ENCODE results near the gene AMER1.
"Not testable (repeated sequence)": the region's sequence is repeated elsewhere in the genome, so short reads cannot be mapped to it uniquely, and the experiment has no call there.

The AMER1 gene

DNA sequence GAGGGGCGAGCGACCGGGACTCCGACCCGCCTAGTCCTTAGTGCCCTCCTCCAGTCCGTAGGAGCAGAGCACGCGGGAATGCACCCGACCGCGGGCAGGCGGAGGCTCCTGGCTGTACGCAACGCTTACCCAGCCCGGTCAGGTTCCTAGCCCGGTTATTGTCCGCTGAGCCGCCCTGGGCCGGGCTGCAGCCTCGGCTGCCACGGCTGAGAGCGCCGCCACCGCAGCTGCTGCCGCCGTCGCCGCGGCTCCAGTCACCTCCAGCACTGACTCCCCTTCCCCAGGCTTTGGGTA lies at the start of gene AMER1:
Gene AMER1, minus strand, starts transcription at position 268 of the 294 bp plus-strand sequence. CDS start 12,422 bp downstream, outside the sequence.
- no peak for DNase-seq (ENCODE audit: low spot score in 2 of 2)

DNA sequence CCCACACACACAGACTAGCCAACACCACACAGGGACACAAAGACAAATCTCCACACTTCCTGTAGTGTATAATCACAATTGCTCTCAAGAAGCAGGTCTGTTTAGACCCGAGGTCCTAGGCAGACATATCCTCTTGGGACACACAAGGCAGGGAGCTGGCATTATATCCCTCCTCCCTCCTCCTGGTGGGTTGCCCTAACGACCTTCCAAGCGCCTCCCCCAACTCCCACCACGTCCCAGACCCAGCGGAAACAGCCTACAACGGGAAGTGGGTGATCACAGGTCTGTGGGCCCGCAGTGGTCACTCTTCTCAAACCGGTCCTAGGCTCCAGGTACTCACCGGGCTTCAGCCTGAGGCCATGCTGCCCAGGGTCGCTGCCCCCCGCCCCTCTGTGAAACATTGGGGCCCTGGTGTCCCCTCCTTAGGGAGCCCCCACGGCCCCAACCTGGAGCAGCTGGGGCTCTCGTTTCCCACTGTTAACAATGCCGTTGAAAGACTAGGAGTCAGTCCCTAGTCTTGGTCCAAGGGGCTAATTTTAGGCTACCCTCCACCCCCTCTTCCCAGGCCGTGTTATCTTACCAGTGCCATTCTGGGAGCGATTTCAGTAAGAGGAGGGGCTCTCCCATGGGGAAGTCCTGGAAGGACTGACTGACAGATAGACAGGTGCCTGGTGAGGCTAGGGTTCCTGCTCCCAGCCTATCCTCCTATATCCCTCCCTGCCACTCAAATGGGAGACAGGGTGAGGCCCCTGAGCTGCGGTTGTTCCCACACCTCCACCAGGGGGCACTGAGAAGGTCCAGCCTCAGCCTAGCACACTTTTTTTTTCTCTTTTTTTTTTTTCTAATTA lies 24.8 kb upstream of the AMER1 start, which contains the start of gene ASB12:
Gene ASB12, minus strand, starts transcription at position 485 of the 848 bp plus-strand sequence. CDS start 4,957 bp downstream, outside the sequence.
- Histone ChIP-seq H3K9me3 (no peaks in the 10 kb centered on the region), H3K27me3 (ENCODE audit: low read depth) (no peaks in the 10 kb centered on the region), H3K4me1 (no peaks in the 10 kb centered on the region), H3K4me3 (no peak within 1 kb of the TSS), H3K36me3 (replicated peaks) (no peaks in the 10 kb centered on the region)
- in situ Hi-C loops (cut with MboI; ENCODE audit: low sequenced_read_pairs), result no loop called here
- no peak for DNase-seq (ENCODE audit: low spot score in 2 of 2)

More for the DNA sequence above, at the start of gene AMER1:
- no peaks in the 10 kb centered on the region for H3K27me3 ChIP-seq (ENCODE audit: low read depth)
- peaks cover 14% of the 10 kb centered on the region for H3K4me1 ChIP-seq
- no peaks in the 10 kb centered on the region for H3K36me3 ChIP-seq (replicated peaks)
- in situ Hi-C loops (cut with MboI; ENCODE audit: low sequenced_read_pairs), result loop anchor here (25.0 kb wide), 1 partner anchor 1307 kb away; no protein-coding TSS in a partner anchor
- no peaks in the 10 kb centered on the region for H3K9me3 ChIP-seq
- peak within 1 kb of the TSS; percentile 67 for H3K4me3 ChIP-seq

DNA sequence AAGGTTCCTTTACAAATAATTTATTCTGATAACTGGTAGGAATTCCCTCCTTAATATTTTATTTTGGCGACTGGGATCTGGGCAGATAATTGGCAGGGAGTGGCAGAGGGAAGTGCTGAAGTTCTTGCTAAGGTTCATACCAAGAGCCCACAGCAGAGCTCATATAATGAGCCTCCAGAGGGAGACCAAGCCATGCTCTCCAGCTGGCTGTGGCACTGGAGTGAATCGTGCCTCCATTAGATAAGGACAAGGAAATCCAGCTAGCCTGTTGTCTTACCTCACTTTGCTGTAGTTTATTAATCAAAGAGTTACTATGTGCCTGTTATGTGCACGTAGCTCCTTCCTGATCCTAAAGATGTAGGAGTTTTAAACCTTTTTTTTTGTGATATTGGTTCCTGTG lies 23.6 kb upstream of the AMER1 start:
- in situ Hi-C loops (cut with MboI; ENCODE audit: low sequenced_read_pairs), result no loop called here
- H3K36me3 ChIP-seq (replicated peaks), result no peaks in the 10 kb centered on the region
- H3K27me3 ChIP-seq (ENCODE audit: low read depth), result no peaks in the 10 kb centered on the region
- H3K9me3 ChIP-seq, result no peaks in the 10 kb centered on the region
- H3K4me1 ChIP-seq, result no peaks in the 10 kb centered on the region
- DNase-seq (ENCODE audit: low spot score in 2 of 2), result no peak
- no peak overlapping the region for H3K4me3 ChIP-seq

DNA sequence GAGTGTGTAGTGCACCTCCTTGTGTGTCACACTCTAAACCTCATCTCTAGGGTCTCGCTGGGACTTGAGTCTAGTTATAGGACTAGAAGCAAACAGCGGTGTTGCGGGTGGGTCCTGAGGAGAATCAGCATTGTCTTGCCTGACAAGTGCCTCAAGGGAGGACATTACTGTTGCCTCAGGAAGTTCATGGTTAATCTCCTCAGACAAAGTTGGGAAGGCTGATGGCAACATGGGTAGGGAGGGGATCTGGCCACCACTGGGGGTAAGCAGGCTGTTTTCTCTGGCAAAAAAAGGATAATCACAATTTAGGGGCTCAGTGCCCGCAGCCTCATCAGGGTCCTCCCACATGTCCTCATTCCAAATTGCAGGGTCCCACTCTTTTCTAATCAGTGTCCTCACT lies 12.5 kb upstream of the AMER1 start:
- no peak for DNase-seq (ENCODE audit: low spot score in 2 of 2)
- Histone ChIP-seq H3K9me3 (no peaks in the 10 kb centered on the region), H3K27me3 (ENCODE audit: low read depth) (no peaks in the 10 kb centered on the region), H3K4me1 (no peaks in the 10 kb centered on the region), H3K36me3 (replicated peaks) (no peaks in the 10 kb centered on the region), H3K4me3 (no peak overlapping the region)
- in situ Hi-C loops (cut with MboI; ENCODE audit: low sequenced_read_pairs), result loop anchor here (25.0 kb wide), 1 partner anchor 1294 kb away; no protein-coding TSS in a partner anchor

DNA sequence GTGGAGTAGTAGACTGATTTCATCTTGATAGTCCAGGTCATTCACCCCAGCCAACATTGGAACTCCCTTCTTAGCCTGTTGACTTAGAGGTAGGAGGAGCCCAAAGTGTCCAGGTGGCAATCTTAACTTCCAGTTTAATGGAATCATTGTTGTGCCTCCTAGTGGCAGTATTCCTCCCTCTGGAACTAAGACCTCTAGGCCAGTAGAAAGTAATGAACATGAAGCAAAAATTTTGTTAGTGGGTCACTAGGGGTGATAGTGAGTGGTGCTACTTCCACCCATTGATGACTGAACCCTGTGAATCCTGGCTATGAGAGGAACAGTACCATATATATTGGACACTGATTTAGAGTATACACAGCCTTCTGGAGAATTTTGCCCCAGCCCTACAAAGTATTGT lies 8.5 kb upstream of the AMER1 start:
- H3K4me3 ChIP-seq; H3K4me1 ChIP-seq; H3K36me3 ChIP-seq (replicated peaks); H3K9me3 ChIP-seq; H3K27me3 ChIP-seq (ENCODE audit: low read depth); DNase-seq (ENCODE audit: low spot score in 2 of 2): not testable (repeated sequence)
- in situ Hi-C loops (cut with MboI; ENCODE audit: low sequenced_read_pairs), result loop anchor here (25.0 kb wide), 1 partner anchor 1298 kb away; no protein-coding TSS in a partner anchor

DNA sequence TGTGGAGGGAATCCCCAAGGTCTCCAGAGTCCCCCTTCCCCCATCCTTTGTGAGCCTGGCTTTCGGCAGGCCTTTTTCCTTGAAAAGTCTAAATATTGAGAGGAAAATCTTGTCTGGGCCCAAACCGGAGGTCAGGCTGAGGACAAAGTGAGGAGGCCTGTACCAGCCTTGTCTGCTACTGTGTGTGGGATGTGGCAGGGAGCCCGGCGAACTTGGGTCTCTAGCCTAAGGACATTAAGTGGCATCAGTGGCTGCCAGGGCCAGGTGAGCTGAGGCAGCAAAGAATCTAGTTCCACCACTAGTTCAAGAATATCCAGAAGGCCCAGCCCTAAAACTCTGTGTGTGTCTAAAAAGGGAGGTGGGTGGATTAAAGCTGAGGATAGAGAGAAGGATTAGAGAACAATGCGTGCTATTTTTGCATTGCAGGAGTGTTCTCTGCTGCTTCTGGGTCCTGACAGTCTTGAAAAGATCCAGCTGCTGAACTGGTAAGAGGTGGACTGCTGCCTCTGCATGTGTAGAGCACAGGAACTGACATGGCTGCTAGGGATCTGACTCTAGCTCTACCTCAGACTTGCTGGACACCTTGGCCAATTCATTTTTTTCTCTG lies 1.2 kb upstream of the AMER1 start:
- DNase-seq (ENCODE audit: low spot score in 2 of 2), result peak; percentile 59 to 90
- Histone ChIP-seq H3K9me3 (no peaks in the 10 kb centered on the region), H3K27me3 (ENCODE audit: low read depth) (no peaks in the 10 kb centered on the region), H3K36me3 (replicated peaks) (no peaks in the 10 kb centered on the region), H3K4me1 (peaks cover 14% of the 10 kb centered on the region), H3K4me3 (peak overlapping the region; percentile 67)
- in situ Hi-C loops (cut with MboI; ENCODE audit: low sequenced_read_pairs), result loop anchor here (25.0 kb wide), 1 partner anchor 1306 kb away; no protein-coding TSS in a partner anchor

DNA sequence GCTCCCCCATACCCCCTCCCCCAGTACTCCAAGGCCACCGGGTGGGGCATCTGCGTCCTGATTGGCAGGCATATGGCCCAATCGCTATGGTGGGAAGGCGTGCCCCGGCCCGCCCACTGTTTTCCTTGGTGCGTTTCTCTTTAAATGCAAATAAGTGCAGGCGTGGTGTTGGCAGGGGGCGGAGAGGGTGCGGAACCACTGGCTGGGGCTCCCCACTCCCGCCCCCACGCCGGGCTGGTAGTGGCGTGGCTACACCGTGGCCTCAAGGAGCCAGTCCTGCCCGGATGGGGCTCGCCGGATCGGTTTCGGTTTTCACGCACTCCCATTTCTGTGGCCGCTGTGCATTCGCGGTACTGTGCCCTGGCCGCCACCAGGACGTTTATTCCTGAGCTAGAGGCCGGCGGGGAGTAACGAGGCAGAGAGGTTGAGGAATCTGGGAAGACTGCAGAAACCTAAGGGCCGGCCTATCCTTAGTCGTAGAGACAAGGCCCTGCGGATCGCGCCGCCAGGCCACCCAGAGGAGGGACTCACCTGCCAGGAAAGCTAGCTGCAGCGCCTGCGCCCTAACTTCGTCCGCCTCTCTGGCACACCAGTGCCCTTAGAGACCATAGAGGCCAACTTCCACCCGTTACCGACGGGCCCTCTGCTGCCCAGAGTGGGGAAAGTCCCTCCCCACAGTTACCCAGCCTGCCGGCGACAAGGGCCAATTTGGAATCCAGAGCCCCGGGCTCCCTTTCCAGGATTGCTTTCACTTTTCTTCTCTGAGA lies 410 bp upstream of the AMER1 start:
- peaks cover 14% of the 10 kb centered on the region for H3K4me1 ChIP-seq
- H3K27me3 ChIP-seq (ENCODE audit: low read depth), result no peaks in the 10 kb centered on the region
- in situ Hi-C loops (cut with MboI; ENCODE audit: low sequenced_read_pairs), result loop anchor here (25.0 kb wide), 1 partner anchor 1306 kb away; no protein-coding TSS in a partner anchor
- H3K4me3 ChIP-seq, result peak overlapping the region; percentile 67
- H3K9me3 ChIP-seq, result no peaks in the 10 kb centered on the region
- DNase-seq (ENCODE audit: low spot score in 2 of 2), result peak; percentile 87 to 97
- H3K36me3 ChIP-seq (replicated peaks), result no peaks in the 10 kb centered on the region

DNA sequence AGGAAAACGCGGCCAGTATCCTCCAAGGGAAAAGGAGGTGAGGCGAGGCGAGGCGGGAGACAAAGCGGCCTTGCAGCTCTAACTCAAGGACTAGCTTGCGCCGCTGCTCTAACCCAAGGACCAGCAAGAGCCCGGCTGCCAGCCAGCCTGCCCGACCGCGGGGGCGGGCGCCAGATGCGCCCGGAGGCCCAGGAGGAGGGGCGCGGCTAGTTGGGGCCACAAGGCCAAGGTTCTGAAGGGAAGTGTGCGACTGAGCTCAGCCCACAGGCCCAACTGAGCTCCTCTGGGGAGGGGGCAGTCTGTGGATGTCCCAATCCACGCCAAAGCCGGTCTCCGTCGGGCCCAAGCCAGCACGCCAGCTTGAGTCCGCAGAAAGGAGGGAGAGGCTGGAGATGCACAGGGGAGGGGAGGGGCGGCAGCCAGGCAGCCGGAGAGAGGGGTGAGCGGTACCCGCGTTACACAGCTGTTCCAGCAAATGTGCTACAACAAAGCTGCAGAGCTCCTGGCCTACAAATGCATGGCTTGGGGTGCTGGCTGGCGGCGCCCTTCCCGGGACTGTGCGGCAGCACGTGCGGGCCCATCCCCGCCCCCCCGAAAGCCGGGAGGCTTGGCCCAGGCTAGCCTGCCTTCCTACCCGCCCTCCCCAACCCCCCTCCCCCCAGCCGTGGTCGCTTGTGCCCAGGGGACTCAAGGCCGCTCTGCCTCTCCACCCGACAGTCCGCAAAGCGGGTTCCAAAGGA lies 637 bp downstream of the AMER1 start:
- in situ Hi-C loops (cut with MboI; ENCODE audit: low sequenced_read_pairs), result loop anchor here (25.0 kb wide), 1 partner anchor 1307 kb away; no protein-coding TSS in a partner anchor
- peak in 1 of 2 experiments; percentile 65 for DNase-seq (ENCODE audit: low spot score in 2 of 2)
- Histone ChIP-seq H3K4me1 (peaks cover 14% of the 10 kb centered on the region), H3K27me3 (ENCODE audit: low read depth) (no peaks in the 10 kb centered on the region), H3K9me3 (no peaks in the 10 kb centered on the region), H3K4me3 (peak overlapping the region; percentile 67), H3K36me3 (replicated peaks) (no peaks in the 10 kb centered on the region)

DNA sequence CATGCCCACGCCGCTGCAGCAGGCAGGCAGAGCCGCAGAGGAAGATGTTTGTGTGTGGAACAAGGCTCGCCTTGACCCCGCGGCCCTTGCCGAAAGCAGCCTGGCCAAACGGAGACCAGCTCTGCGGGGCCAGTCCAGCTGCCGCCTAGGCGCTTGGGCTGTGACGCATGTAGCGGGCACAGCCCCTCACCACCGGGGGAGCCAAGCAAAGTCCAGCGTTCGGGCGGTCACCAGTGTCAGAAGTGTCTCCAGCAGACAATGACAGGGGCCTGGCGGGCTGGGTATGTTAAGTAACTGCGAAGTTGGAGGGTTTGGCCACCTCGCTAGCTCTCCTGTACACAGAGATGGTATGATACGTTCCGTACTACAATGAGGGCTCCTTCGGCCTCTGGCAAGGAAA lies 1.3 kb downstream of the AMER1 start:
- H3K36me3 ChIP-seq (replicated peaks), result no peaks in the 10 kb centered on the region
- in situ Hi-C loops (cut with MboI; ENCODE audit: low sequenced_read_pairs), result loop anchor here (25.0 kb wide), 1 partner anchor 1308 kb away; no protein-coding TSS in a partner anchor
- H3K4me3 ChIP-seq, result peak overlapping the region; percentile 67
- no peaks in the 10 kb centered on the region for H3K27me3 ChIP-seq (ENCODE audit: low read depth)
- H3K4me1 ChIP-seq, result peaks cover 14% of the 10 kb centered on the region
- H3K9me3 ChIP-seq, result no peaks in the 10 kb centered on the region
- DNase-seq (ENCODE audit: low spot score in 2 of 2), result peak in 1 of 2 experiments; percentile 20

DNA sequence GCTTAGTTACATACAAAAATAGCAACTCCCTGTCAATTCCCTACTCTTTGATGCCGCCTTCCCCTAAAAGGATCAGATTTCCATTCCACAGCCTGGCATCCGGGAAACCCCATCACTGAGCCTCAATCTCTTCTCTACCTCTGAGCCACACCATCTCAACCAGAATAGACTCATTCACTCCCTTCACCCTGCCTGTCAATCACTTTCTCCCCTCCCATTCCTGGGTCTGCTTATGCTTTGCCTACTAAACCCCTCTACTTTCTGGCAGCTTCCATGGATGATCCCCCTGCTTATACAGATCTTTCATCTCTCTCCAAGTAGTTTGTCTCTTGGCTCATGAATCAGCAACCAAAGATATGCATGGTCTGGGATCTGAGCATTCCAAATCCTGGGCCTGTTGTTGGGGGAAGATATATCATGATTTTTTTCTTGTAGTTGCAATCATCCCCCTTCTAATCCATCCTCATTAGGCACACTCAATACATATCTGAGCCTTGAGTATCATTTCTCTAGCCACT lies 2.6 kb downstream of the AMER1 start:
- Histone ChIP-seq H3K36me3 (replicated peaks) (no peaks in the 10 kb centered on the region), H3K27me3 (ENCODE audit: low read depth) (no peaks in the 10 kb centered on the region), H3K9me3 (no peaks in the 10 kb centered on the region), H3K4me1 (peaks cover 14% of the 10 kb centered on the region), H3K4me3 (no peak overlapping the region)
- in situ Hi-C loops (cut with MboI; ENCODE audit: low sequenced_read_pairs), result loop anchor here (25.0 kb wide), 1 partner anchor 1309 kb away; no protein-coding TSS in a partner anchor
- DNase-seq (ENCODE audit: low spot score in 2 of 2), result no peak

DNA sequence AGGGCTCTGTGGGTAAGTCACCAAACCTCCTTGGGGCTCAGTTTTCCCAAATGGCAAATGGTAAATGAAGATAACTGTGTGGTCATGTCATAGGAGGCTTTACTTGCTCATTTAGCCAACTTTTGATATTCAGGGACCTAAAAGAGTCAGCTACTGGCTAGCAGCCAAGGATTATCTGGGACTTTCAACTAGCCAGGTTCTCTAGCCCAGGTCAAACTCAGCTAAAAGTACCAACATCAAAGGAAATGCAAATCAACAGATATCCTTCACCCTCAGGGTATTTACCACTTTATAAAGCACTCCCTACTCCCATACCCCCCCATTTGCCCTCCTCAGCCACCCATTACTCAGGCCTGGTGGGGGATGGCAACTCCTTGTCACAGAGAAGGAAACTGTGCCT lies 7.5 kb downstream of the AMER1 start:
- no peak for DNase-seq (ENCODE audit: low spot score in 2 of 2)
- no peaks in the 10 kb centered on the region for H3K27me3 ChIP-seq (ENCODE audit: low read depth)
- no peaks in the 10 kb centered on the region for H3K9me3 ChIP-seq
- H3K36me3 ChIP-seq (replicated peaks), result no peaks in the 10 kb centered on the region
- no peaks in the 10 kb centered on the region for H3K4me1 ChIP-seq
- in situ Hi-C loops (cut with MboI; ENCODE audit: low sequenced_read_pairs), result no loop called here
- H3K4me3 ChIP-seq, result no peak overlapping the region

DNA sequence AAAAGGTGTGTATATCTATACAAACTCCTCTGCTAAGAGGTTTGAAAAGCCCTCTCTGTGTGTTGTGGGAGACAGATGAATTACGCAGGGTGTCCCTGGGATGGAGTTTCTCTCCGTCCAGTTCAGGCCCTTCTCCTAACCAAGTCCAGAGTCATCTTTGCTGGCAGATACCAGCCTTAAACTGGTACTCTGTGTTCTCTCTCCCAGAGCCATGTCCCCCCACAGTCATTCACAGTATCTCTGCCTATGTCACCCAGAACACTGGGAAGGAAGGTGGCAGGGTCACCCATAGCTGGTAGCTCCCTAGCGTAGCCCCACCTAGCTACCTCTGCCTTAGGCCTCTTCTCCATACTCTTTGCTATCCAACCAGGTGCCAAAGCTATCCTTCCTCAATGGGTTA lies 8.9 kb downstream of the AMER1 start:
- in situ Hi-C loops (cut with MboI; ENCODE audit: low sequenced_read_pairs), result no loop called here

DNA sequence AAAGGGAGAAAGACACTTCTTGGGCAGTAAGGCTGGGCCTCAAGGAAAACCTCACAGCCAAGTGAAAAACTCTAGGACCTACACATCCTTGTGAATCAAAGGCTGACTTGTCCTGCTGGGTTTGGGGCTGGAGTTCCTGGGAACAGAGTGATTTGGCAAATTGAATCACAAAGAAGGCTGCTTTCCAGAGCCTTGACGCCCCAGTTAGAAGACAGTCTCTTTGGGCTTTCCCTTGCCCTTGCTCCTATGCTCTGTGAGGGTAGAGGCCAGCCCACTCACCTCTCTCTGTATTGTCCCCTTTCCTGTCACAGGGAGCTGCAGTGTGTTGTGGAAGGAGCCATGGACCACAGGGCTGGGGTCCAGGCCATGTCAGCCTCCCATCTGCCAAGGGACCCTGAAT lies 9.6 kb downstream of the AMER1 start:
- Histone ChIP-seq H3K4me3 (no peak overlapping the region), H3K9me3 (no peaks in the 10 kb centered on the region), H3K4me1 (no peaks in the 10 kb centered on the region), H3K27me3 (ENCODE audit: low read depth) (no peaks in the 10 kb centered on the region), H3K36me3 (replicated peaks) (peaks cover 18% of the 10 kb centered on the region)
- in situ Hi-C loops (cut with MboI; ENCODE audit: low sequenced_read_pairs), result no loop called here
- no peak for DNase-seq (ENCODE audit: low spot score in 2 of 2)

More for the DNA sequence above, 8.9 kb downstream of the AMER1 start:
- Histone ChIP-seq H3K36me3 (replicated peaks) (peaks cover 11% of the 10 kb centered on the region), H3K4me3 (no peak overlapping the region), H3K27me3 (ENCODE audit: low read depth) (no peaks in the 10 kb centered on the region), H3K9me3 (no peaks in the 10 kb centered on the region), H3K4me1 (no peaks in the 10 kb centered on the region)
- no peak for DNase-seq (ENCODE audit: low spot score in 2 of 2)
